HG02938 (cell line): ENCODE measurements around the gene IFI35.
"Not testable (repeated sequence)": the region's sequence is repeated elsewhere in the genome, so short reads cannot be mapped to it uniquely, and the experiment has no call there.

Experiments used
- ATAC-seq: cut with Tn5 transposase; IDR thresholded peaks from one replicate; pipeline ENCODE4 v1.9.1; 2021; ENCODE audit warnings: mild to moderate bottlenecking, moderate library complexity; ENCODE audit not compliant: unreplicated experiment

IFI35 gene

DNA sequence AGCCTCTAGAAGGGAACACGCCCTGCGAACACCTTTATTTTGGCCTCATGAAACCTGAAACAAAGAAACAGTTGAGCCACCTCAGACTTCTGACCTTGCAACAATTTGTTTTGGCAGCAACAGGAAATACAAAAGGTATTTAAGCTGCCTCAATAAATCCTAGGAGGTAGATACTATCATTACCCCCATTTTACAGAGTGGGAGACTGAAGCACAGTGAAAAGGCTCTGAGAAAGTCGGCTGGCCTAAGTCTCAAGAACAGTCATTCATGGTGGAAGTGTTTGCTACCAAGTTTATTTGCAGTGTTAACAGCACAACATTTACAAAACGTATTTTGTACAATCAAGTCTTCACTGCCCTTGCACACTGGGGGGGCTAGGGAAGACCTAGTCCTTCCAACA lies 37.4 kb downstream of the IFI35 start:
- ATAC-seq: no peak

DNA sequence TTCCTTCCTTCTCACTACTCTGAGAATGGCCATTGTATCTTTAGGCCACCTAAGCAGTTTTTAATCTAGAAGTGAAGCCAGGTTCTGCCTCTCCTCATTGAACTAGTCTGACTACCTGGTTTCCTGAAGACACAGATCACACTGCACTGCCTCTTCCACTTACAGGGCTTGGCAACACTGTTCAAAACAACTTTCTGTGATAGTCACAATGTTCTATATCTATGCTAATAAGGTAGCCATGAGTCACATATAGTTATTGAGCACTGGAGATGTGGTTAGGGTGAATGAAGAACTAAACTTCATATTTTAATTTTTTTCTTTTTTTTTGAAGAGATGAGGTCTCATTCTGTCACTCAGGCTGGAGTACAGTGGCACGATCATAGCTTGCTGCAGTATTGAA lies 45.4 kb downstream of the IFI35 start:
- no peak for ATAC-seq

DNA sequence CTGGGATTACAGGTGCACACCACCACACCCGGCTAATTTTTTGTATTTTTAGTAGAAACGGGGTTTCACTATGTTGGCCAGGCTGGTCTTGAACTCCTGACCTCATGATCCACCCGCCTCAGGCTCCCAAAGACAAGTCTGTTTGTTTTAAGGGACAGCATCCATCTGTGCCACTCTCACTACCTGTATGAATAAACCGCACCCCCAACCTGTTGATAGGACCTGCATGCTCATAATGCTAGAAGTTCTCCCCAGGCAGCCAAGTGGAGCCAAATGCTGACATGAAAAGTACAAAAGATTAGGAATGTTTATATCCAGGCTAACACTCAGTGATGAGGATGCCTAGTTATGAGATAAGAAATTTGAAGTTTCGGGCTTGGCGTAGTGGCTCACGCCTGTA lies 46.4 kb downstream of the IFI35 start:
- not testable (repeated sequence) for ATAC-seq

DNA sequence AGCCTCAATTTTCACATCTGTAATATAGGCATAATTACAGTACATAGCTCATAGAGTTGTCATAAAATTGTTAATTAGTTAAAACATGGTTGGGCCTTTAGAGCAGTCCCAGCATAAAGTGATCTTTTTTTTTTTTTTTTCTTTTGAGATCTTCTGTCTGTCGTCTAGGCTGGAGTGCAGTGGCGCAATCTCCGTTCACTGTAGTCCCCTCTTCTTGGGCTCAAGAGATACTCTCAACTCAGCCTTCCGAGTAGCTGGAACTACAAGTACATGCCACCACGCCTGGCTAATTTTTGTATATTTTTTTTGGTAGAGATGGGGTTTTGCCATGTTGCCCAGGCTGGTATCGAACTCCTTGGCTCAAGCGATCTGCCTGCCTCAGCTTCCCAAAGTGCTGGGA lies 49.5 kb downstream of the IFI35 start:
- ATAC-seq: no peak

DNA sequence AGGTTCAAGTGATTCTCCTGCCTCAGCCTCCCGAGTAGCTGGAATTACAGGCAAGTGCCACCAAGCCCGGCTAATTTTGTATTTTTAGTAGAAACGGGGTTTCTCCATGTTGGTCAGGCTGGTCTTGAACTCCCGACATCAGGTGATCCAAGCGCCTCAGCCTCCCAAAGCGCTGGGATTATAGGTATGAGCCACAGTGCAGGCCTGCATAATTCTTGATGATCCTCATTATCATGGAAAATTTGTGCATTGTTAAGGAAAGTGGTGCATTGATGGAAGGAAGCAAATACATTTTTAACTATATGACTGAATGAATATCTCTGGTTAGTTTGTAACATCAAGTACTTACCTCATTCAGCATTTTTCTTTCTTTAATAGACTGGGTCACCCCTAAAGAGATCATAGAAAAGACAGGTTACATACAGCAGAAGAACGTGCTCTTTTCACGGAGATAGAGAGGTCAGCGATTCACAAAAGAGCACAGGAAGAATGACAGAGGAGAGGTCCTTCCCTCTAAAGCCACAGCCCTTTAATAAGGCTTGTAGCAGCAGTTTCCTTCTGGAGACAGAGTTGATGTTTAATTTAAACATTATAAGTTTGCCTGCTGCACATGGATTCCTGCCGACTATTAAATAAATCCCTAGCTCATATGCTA lies 56.5 kb downstream of the IFI35 start:
- no peak for ATAC-seq
